Upper lobe of left lung (tissue), 4 donors: Measurements from ENCODE around the gene TERF2IP.

ENCODE experiments used
- EP300 ChIP-seq, 4 donors: sonication (generic); formaldehyde crosslinking; IDR thresholded peaks; one replicate each; pipeline ENCODE4 v1.5.1; 2017; ENCODE audit warnings: antibody characterized with exemption in 4 of 4, control low read depth in 2 of 4
- POLR2A ChIP-seq, 4 donors: fragments of 450-650 bp; IDR thresholded peaks; one replicate each; pipeline ENCODE4 v1.5.1; 2016 to 2017; ENCODE audit warnings: antibody characterized with exemption in 4 of 4, mild to moderate bottlenecking in 2 of 4
- POLR2AphosphoS5 ChIP-seq, 2 donors: sonication (generic); formaldehyde crosslinking; IDR thresholded peaks; one replicate each; pipeline ENCODE4 v1.5.1; 2017; ENCODE audit warnings: antibody characterized with exemption in 2 of 2
- TF ChIP-seq, protein P1 (sequence below), 6 experiments: fragments of 450-650 bp in 4 of 6; fragments of 200-600 bp in 2 of 6; sonication (generic) in 2 of 6; IDR thresholded peaks; one replicate each; pipeline ENCODE4 v1.5.1; 2016 to 2019; ENCODE audit warnings: antibody characterized with exemption in 6 of 6

DNA sequence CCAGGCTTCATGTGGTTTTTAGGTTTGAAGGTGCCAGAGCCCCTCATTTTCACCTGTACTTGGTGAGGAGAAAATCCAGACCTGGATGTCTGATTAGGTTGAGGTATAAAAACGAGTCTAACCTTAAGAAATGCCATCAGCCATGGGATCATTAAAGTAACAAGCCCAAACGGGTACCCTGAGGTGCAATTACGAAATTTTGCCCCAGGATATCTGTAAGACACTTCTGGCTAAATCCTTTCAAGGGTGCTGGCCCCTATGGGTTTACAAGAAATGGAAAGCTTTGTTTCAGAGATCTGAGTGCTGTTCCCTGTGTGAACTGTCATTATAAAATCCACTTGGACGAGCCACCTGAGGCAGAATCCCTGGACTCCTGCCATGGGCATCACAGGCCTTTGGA is 44.3 kb upstream of the TERF2IP start:
- TF ChIP-seq, protein P1, sequence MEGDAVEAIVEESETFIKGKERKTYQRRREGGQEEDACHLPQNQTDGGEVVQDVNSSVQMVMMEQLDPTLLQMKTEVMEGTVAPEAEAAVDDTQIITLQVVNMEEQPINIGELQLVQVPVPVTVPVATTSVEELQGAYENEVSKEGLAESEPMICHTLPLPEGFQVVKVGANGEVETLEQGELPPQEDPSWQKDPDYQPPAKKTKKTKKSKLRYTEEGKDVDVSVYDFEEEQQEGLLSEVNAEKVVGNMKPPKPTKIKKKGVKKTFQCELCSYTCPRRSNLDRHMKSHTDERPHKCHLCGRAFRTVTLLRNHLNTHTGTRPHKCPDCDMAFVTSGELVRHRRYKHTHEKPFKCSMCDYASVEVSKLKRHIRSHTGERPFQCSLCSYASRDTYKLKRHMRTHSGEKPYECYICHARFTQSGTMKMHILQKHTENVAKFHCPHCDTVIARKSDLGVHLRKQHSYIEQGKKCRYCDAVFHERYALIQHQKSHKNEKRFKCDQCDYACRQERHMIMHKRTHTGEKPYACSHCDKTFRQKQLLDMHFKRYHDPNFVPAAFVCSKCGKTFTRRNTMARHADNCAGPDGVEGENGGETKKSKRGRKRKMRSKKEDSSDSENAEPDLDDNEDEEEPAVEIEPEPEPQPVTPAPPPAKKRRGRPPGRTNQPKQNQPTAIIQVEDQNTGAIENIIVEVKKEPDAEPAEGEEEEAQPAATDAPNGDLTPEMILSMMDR (IDR thresholded peaks at IDR 0.05) = no peak
- TF ChIP-seq POLR2AphosphoS5 (IDR thresholded peaks at IDR 0.05) (no peak), EP300 (IDR thresholded peaks at IDR 0.05) (no peak), POLR2A (IDR thresholded peaks at IDR 0.05) (no peak)
